ENCODE results near the gene GPR119. TPM values are rescaled to one million over a fixed set of nuclear protein-coding genes. Genes with fewer than 3 reads are reported as not detected.

Gene GPR119
- total RNA-seq, 1 experiment from 2014 or later, result not detected

DNA sequence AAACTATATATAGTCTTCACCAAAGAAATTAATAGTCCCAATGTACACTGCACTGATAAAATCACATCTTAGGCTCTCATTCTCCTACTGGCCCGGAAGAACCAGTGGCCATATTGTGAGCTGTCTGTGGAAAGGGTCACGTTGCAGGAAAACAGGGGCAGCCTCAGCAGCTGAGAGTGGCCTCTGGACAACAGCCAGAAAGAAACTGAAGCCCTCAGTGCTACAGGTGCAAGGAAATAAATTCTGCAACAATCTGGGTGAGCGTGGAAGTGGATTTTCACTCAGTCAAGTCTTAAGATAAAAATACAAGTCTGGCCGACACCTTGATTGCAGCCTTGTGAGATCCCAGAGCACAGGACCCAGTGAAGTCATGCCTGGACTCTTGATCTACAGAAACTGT is 48.9 kb downstream of the GPR119 start:
- CTCF ChIA-PET, result no interaction called here
- ATAC-seq (no peak), DNase-seq (ENCODE audit: low read depth, low spot score) (no peak)
- peaks cover 0 to 7% of the 10 kb centered on the region in 2 experiments; a peak in 2 of 4 replicates for H3K4me1 ChIP-seq (ENCODE audit: control insufficient read depth in 1 of 2, insufficient read depth in 2 of 2, low read length in 2 of 2)
- no peak overlapping the region for H2AFZ ChIP-seq (ENCODE audit: low read depth, low read length, poor library complexity, severe bottlenecking)
- no peaks in the 10 kb centered on the region for H3K79me2 ChIP-seq (ENCODE audit: insufficient read depth, low read length)
- no TSS peak for BruUV-seq (replicated peaks)
- no peak overlapping the region for H3K9ac ChIP-seq (ENCODE audit: low read length)
- POLR2A ChIA-PET, result no interaction called here
- H3K36me3 ChIP-seq (ENCODE audit: control insufficient read depth in 1 of 2, insufficient read depth in 2 of 2, low read length in 2 of 2), result no peaks in the 10 kb centered on the region
- no peaks in the 10 kb centered on the region for H3K27me3 ChIP-seq (ENCODE audit: insufficient read depth, low read length)
- no peak overlapping the region for H3K27ac ChIP-seq (ENCODE audit: low read depth, low read length)
- RAD21 ChIA-PET (ENCODE audit: low non-redundant PET in 1 of 2, low total read pairs in 2 of 2, uncharacterized antibody in 2 of 2, unreplicated experiment in 2 of 2), result no interaction called here
- no peaks in the 10 kb centered on the region for H3K9me2 ChIP-seq (ENCODE audit: insufficient read depth)
- no peak overlapping the region for H3K4me3 ChIP-seq (replicated peaks in 1 of 2; ENCODE audit: low read depth in 1 of 2, low read length in 2 of 2)
- intact Hi-C loops (cut with micrococcal nuclease), result no loop called here
- H3K4me2 ChIP-seq (ENCODE audit: low read length), result no peak overlapping the region
- TF ChIP-seq CBX3 (IDR thresholded peaks at IDR 0.05; ENCODE audit: low read depth), result no peak
- no peak for TF ChIP-seq TCF7L2 (IDR thresholded peaks at IDR 0.05; ENCODE audit: borderline replicate concordance, extremely low read depth, insufficient read depth, insufficient read length)
- TF ChIP-seq POLR2AphosphoS5 (IDR thresholded peaks at IDR 0.05; ENCODE audit: low read depth, low read length), result no peak
- TF ChIP-seq RAD21 (IDR thresholded peaks at IDR 0.05; ENCODE audit: low read depth), result no peak
- no peak for TF ChIP-seq CEBPB (IDR thresholded peaks at IDR 0.05; ENCODE audit: low read depth)
- no peak for TF ChIP-seq EGR1 (IDR thresholded peaks at IDR 0.05; ENCODE audit: low read depth)
- TF ChIP-seq EZH2phosphoT487 (IDR thresholded peaks at IDR 0.05; ENCODE audit: borderline replicate concordance), result no peak
- no peak for TF ChIP-seq SP1 (IDR thresholded peaks at IDR 0.05; ENCODE audit: low read depth)
- TF ChIP-seq SRF (IDR thresholded peaks at IDR 0.05; ENCODE audit: low read depth), result no peak
- TF ChIP-seq JUND (IDR thresholded peaks at IDR 0.05), result no peak
- TF ChIP-seq, protein P1, sequence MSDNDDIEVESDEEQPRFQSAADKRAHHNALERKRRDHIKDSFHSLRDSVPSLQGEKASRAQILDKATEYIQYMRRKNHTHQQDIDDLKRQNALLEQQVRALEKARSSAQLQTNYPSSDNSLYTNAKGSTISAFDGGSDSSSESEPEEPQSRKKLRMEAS (IDR thresholded peaks at IDR 0.05), result no peak
- TF ChIP-seq POLR2A (IDR thresholded peaks at IDR 0.05; ENCODE audit: borderline replicate concordance, extremely low read depth, insufficient read depth, insufficient read length), result no peak
- no peak for TF ChIP-seq YY1 (IDR thresholded peaks at IDR 0.05; ENCODE audit: extremely low read depth, insufficient replicate concordance, low read depth, low read length)
- TF ChIP-seq SIN3A (IDR thresholded peaks at IDR 0.05; ENCODE audit: low read depth), result no peak
- TF ChIP-seq ELF1 (IDR thresholded peaks at IDR 0.05; ENCODE audit: borderline replicate concordance, low read depth), result no peak
- TF ChIP-seq, protein P2, sequence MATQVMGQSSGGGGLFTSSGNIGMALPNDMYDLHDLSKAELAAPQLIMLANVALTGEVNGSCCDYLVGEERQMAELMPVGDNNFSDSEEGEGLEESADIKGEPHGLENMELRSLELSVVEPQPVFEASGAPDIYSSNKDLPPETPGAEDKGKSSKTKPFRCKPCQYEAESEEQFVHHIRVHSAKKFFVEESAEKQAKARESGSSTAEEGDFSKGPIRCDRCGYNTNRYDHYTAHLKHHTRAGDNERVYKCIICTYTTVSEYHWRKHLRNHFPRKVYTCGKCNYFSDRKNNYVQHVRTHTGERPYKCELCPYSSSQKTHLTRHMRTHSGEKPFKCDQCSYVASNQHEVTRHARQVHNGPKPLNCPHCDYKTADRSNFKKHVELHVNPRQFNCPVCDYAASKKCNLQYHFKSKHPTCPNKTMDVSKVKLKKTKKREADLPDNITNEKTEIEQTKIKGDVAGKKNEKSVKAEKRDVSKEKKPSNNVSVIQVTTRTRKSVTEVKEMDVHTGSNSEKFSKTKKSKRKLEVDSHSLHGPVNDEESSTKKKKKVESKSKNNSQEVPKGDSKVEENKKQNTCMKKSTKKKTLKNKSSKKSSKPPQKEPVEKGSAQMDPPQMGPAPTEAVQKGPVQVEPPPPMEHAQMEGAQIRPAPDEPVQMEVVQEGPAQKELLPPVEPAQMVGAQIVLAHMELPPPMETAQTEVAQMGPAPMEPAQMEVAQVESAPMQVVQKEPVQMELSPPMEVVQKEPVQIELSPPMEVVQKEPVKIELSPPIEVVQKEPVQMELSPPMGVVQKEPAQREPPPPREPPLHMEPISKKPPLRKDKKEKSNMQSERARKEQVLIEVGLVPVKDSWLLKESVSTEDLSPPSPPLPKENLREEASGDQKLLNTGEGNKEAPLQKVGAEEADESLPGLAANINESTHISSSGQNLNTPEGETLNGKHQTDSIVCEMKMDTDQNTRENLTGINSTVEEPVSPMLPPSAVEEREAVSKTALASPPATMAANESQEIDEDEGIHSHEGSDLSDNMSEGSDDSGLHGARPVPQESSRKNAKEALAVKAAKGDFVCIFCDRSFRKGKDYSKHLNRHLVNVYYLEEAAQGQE (IDR thresholded peaks at IDR 0.05; ENCODE audit: low read depth), result no peak
- no peak for TF ChIP-seq EZH2 (IDR thresholded peaks at IDR 0.05)
- H3K9me3 ChIP-seq (ENCODE audit: control insufficient read depth in 1 of 2, insufficient read depth in 1 of 2, low read depth in 1 of 2, low read length in 2 of 2), result no peaks in the 10 kb centered on the region
- H4K20me1 ChIP-seq (ENCODE audit: insufficient read depth), result no peaks in the 10 kb centered on the region

Other genes with a start within 250 kb of the GPR119 start
- 50.0 TPM for gene AIFM1, start 219.8 kb downstream of the GPR119 start, total RNA-seq (2021; ENCODE audit: unreplicated experiment)
- not detected for gene RAB33A, start 213.7 kb downstream of the GPR119 start, total RNA-seq (2021; ENCODE audit: unreplicated experiment)
- gene ZNF280C, start 116.8 kb downstream of the GPR119 start, total RNA-seq (2021; ENCODE audit: unreplicated experiment), result 12.3 TPM
- 13.1 TPM for gene SLC25A14, start 45.8 kb downstream of the GPR119 start, total RNA-seq (2021; ENCODE audit: unreplicated experiment)
- gene RBMX2, start 16.3 kb upstream of the GPR119 start, total RNA-seq (2021; ENCODE audit: unreplicated experiment), result 18.9 TPM